ENCODE data around the gene DSCAML1.

DNA sequence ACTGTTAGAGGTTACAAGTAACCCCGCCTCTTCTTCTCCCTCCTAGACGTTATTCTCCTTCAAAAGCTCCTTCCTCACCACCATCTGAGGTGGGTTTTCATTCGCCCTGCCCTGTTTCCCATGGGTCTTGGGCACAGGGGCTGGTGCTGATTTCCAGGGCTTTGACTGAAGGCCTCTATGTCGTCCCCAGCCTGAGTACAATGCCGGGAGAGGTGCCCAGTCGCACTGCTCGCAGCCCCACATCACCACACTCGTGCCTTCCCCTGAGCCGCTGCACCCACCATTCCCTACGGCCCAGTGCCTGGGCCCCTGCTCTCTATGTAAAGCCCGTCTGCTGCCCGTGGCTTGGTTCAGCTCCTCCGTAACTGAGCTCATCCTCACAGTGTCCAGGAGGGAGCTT lies 169.8 kb downstream of the DSCAML1 start:
- TF ChIP-seq, protein P1, sequence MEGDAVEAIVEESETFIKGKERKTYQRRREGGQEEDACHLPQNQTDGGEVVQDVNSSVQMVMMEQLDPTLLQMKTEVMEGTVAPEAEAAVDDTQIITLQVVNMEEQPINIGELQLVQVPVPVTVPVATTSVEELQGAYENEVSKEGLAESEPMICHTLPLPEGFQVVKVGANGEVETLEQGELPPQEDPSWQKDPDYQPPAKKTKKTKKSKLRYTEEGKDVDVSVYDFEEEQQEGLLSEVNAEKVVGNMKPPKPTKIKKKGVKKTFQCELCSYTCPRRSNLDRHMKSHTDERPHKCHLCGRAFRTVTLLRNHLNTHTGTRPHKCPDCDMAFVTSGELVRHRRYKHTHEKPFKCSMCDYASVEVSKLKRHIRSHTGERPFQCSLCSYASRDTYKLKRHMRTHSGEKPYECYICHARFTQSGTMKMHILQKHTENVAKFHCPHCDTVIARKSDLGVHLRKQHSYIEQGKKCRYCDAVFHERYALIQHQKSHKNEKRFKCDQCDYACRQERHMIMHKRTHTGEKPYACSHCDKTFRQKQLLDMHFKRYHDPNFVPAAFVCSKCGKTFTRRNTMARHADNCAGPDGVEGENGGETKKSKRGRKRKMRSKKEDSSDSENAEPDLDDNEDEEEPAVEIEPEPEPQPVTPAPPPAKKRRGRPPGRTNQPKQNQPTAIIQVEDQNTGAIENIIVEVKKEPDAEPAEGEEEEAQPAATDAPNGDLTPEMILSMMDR (IDR thresholded peaks at IDR 0.05) = no peak
- TF ChIP-seq, protein P2, sequence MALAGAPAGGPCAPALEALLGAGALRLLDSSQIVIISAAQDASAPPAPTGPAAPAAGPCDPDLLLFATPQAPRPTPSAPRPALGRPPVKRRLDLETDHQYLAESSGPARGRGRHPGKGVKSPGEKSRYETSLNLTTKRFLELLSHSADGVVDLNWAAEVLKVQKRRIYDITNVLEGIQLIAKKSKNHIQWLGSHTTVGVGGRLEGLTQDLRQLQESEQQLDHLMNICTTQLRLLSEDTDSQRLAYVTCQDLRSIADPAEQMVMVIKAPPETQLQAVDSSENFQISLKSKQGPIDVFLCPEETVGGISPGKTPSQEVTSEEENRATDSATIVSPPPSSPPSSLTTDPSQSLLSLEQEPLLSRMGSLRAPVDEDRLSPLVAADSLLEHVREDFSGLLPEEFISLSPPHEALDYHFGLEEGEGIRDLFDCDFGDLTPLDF (CRISPR knock-in tag; IDR thresholded peaks at IDR 0.05) = no peak
- TF ChIP-seq, protein P3, sequence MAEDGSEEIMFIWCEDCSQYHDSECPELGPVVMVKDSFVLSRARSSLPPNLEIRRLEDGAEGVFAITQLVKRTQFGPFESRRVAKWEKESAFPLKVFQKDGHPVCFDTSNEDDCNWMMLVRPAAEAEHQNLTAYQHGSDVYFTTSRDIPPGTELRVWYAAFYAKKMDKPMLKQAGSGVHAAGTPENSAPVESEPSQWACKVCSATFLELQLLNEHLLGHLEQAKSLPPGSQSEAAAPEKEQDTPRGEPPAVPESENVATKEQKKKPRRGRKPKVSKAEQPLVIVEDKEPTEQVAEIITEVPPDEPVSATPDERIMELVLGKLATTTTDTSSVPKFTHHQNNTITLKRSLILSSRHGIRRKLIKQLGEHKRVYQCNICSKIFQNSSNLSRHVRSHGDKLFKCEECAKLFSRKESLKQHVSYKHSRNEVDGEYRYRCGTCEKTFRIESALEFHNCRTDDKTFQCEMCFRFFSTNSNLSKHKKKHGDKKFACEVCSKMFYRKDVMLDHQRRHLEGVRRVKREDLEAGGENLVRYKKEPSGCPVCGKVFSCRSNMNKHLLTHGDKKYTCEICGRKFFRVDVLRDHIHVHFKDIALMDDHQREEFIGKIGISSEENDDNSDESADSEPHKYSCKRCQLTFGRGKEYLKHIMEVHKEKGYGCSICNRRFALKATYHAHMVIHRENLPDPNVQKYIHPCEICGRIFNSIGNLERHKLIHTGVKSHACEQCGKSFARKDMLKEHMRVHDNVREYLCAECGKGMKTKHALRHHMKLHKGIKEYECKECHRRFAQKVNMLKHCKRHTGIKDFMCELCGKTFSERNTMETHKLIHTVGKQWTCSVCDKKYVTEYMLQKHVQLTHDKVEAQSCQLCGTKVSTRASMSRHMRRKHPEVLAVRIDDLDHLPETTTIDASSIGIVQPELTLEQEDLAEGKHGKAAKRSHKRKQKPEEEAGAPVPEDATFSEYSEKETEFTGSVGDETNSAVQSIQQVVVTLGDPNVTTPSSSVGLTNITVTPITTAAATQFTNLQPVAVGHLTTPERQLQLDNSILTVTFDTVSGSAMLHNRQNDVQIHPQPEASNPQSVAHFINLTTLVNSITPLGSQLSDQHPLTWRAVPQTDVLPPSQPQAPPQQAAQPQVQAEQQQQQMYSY (CRISPR knock-in tag; IDR thresholded peaks at IDR 0.05) = no peak
- TF ChIP-seq FOXK1 (CRISPR knock-in tag; IDR thresholded peaks at IDR 0.05) = no peak
- TF ChIP-seq GABPB1 (CRISPR knock-in tag; IDR thresholded peaks at IDR 0.05) = no peak
- no peak for TF ChIP-seq JUN (CRISPR knock-in tag; IDR thresholded peaks at IDR 0.05)
- TF ChIP-seq, protein P4, sequence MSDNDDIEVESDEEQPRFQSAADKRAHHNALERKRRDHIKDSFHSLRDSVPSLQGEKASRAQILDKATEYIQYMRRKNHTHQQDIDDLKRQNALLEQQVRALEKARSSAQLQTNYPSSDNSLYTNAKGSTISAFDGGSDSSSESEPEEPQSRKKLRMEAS (CRISPR knock-in tag; IDR thresholded peaks at IDR 0.05) = no peak
- TF ChIP-seq, protein P5, sequence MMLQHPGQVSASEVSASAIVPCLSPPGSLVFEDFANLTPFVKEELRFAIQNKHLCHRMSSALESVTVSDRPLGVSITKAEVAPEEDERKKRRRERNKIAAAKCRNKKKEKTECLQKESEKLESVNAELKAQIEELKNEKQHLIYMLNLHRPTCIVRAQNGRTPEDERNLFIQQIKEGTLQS (CRISPR knock-in tag; conservative IDR thresholded peaks at IDR 0.05) = no peak
- TF ChIP-seq, protein P6, sequence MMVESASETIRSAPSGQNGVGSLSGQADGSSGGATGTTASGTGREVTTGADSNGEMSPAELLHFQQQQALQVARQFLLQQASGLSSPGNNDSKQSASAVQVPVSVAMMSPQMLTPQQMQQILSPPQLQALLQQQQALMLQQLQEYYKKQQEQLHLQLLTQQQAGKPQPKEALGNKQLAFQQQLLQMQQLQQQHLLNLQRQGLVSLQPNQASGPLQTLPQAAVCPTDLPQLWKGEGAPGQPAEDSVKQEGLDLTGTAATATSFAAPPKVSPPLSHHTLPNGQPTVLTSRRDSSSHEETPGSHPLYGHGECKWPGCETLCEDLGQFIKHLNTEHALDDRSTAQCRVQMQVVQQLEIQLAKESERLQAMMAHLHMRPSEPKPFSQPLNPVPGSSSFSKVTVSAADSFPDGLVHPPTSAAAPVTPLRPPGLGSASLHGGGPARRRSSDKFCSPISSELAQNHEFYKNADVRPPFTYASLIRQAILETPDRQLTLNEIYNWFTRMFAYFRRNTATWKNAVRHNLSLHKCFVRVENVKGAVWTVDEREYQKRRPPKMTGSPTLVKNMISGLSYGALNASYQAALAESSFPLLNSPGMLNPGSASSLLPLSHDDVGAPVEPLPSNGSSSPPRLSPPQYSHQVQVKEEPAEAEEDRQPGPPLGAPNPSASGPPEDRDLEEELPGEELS (CRISPR knock-in tag; IDR thresholded peaks at IDR 0.05) = no peak
- no peak for TF ChIP-seq CBFB (CRISPR knock-in tag; IDR thresholded peaks at IDR 0.05; ENCODE audit: low read depth)
